ENCODE data around the gene EXOC1L. TPM values are rescaled to one million over a fixed set of nuclear protein-coding genes. Genes with fewer than 3 reads are reported as not detected.

EXOC1L gene
- polyA plus RNA-seq, 2 of the 4 experiments (the other 2 are of a cell fraction): not detected

DNA sequence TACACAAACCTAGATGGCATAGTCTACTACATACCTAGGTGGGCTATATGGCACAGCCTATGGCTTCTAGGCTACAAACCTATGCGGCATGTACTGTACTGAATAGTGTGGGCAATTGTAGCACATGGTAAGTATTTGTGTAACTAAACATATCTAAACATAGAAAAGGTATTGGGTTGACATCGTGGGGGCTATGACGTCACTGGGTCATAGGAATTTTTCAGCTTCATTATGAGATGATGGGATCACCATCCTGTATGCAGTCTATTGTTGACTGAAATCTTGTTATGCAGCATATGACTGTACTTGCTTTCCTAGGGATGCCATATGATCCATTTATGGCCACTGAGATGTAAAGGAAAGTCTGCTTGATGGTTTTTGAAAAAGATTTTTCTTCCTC, 1.9 kb upstream of the EXOC1L start:
- ChIA-PET POLR2A (no interaction called here), CTCF (no interaction called here)
- H3K4me3 ChIP-seq: no peak overlapping the region
- FAIRE-seq (no peak), DNase-seq (ENCODE audit: low read depth in 1 of 2, low spot score in 1 of 2) (no peak), ATAC-seq (no peak)
- 26% methylated on average over 3 of the region's 3 CpGs for WGBS (ENCODE audit: missing lambda C conversion rate)
- no peaks in the 10 kb centered on the region for H3K9me3 ChIP-seq
- TF ChIP-seq ZNF302 (CRISPR knock-in tag; IDR thresholded peaks at IDR 0.05) (no peak), RARB (CRISPR knock-in tag; IDR thresholded peaks at IDR 0.05) (no peak), FOSB (CRISPR knock-in tag; IDR thresholded peaks at IDR 0.05) (no peak), CHD2 (IDR thresholded peaks at IDR 0.05; ENCODE audit: low read length, partially characterized antibody) (no peak), NFE2L2 (conservative IDR thresholded peaks at IDR 0.05; ENCODE audit: low read length) (no peak), EHMT2 (IDR thresholded peaks at IDR 0.05; ENCODE audit: low read depth) (no peak)
- TF ChIP-seq, protein P1, sequence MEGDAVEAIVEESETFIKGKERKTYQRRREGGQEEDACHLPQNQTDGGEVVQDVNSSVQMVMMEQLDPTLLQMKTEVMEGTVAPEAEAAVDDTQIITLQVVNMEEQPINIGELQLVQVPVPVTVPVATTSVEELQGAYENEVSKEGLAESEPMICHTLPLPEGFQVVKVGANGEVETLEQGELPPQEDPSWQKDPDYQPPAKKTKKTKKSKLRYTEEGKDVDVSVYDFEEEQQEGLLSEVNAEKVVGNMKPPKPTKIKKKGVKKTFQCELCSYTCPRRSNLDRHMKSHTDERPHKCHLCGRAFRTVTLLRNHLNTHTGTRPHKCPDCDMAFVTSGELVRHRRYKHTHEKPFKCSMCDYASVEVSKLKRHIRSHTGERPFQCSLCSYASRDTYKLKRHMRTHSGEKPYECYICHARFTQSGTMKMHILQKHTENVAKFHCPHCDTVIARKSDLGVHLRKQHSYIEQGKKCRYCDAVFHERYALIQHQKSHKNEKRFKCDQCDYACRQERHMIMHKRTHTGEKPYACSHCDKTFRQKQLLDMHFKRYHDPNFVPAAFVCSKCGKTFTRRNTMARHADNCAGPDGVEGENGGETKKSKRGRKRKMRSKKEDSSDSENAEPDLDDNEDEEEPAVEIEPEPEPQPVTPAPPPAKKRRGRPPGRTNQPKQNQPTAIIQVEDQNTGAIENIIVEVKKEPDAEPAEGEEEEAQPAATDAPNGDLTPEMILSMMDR (IDR thresholded peaks at IDR 0.05): no peak
- H3K27ac ChIP-seq: no peak overlapping the region
- H3K4me2 ChIP-seq: no peak overlapping the region
- H3K4me1 ChIP-seq: no peaks in the 10 kb centered on the region

DNA sequence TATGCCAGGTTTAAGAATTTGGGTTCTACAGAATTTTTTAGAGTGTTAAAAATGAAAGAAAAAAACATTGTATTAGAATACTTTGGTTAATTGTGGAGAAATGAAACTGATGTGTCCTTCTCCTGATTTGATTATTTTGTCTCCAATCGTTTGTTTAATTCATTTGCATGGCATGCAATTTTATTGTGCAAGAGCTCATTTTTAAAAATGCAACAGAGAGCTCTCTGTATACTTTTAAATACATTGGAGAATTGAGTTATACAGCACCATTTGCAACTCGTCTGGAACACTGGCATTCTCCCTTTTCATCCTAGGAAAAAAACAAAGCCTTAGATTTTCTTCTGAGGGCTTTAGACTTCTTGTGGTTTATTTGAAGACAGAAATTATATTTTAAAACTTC, 689 bp downstream of the EXOC1L start:
- H3K4me2 ChIP-seq: no peak overlapping the region
- TF ChIP-seq POLR2AphosphoS2 (conservative IDR thresholded peaks at IDR 0.05; ENCODE audit: low read length) (no peak), KDM5A (IDR thresholded peaks at IDR 0.05) (no peak), RCOR1 (IDR thresholded peaks at IDR 0.05; ENCODE audit: low read depth, low read length) (no peak), CHD2 (IDR thresholded peaks at IDR 0.05; ENCODE audit: low read length, partially characterized antibody) (no peak), RARB (CRISPR knock-in tag; IDR thresholded peaks at IDR 0.05) (no peak)
- no peak overlapping the region for H3K27ac ChIP-seq
- no peaks in the 10 kb centered on the region for H3K9me3 ChIP-seq
- 0% methylated on average over 2 of the region's 2 CpGs for WGBS (ENCODE audit: missing lambda C conversion rate)
- ChIA-PET CTCF (no interaction called here), POLR2A (no interaction called here)
- H3K4me1 ChIP-seq: no peaks in the 10 kb centered on the region
- ATAC-seq: no peak
- H3K4me3 ChIP-seq: no peak overlapping the region
- DNase-seq (ENCODE audit: low read depth in 1 of 2, low spot score in 1 of 2): no peak
- FAIRE-seq: no peak

DNA sequence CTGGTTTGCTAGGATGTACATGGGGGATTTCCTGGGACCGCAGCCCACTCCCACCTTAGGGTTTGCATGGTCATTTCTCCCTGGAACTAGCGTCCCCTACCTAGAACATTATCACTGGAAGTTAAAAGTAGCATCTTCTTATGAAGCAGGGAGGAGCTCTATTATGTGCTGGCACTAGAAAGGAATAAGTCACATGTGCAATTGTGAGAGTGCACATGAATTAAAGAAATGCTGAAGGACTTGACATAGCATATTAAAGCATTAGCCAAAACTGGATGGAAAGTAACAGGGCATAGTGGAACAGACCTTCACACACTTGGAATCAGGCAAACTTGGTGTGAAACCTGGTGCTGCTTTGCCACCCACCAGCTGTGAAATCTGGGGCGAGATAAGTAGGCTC, 2.7 kb downstream of the EXOC1L start:
- no peak for FAIRE-seq
- Histone ChIP-seq H3K4me2 (no peak overlapping the region), H3K27ac (no peak overlapping the region), H3K4me3 (no peak overlapping the region), H3K9me3 (no peaks in the 10 kb centered on the region), H3K4me1 (no peaks in the 10 kb centered on the region)
- DNase-seq (ENCODE audit: low read depth in 1 of 2, low spot score in 1 of 2): no peak
- TF ChIP-seq, protein P2, sequence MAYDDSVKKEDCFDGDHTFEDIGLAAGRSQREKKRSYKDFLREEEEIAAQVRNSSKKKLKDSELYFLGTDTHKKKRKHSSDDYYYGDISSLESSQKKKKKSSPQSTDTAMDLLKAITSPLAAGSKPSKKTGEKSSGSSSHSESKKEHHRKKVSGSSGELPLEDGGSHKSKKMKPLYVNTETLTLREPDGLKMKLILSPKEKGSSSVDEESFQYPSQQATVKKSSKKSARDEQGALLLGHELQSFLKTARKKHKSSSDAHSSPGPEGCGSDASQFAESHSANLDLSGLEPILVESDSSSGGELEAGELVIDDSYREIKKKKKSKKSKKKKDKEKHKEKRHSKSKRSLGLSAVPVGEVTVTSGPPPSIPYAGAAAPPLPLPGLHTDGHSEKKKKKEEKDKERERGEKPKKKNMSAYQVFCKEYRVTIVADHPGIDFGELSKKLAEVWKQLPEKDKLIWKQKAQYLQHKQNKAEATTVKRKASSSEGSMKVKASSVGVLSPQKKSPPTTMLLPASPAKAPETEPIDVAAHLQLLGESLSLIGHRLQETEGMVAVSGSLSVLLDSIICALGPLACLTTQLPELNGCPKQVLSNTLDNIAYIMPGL (CRISPR knock-in tag; IDR thresholded peaks at IDR 0.05; ENCODE audit: borderline replicate concordance): no peak
- TF ChIP-seq, protein P3, sequence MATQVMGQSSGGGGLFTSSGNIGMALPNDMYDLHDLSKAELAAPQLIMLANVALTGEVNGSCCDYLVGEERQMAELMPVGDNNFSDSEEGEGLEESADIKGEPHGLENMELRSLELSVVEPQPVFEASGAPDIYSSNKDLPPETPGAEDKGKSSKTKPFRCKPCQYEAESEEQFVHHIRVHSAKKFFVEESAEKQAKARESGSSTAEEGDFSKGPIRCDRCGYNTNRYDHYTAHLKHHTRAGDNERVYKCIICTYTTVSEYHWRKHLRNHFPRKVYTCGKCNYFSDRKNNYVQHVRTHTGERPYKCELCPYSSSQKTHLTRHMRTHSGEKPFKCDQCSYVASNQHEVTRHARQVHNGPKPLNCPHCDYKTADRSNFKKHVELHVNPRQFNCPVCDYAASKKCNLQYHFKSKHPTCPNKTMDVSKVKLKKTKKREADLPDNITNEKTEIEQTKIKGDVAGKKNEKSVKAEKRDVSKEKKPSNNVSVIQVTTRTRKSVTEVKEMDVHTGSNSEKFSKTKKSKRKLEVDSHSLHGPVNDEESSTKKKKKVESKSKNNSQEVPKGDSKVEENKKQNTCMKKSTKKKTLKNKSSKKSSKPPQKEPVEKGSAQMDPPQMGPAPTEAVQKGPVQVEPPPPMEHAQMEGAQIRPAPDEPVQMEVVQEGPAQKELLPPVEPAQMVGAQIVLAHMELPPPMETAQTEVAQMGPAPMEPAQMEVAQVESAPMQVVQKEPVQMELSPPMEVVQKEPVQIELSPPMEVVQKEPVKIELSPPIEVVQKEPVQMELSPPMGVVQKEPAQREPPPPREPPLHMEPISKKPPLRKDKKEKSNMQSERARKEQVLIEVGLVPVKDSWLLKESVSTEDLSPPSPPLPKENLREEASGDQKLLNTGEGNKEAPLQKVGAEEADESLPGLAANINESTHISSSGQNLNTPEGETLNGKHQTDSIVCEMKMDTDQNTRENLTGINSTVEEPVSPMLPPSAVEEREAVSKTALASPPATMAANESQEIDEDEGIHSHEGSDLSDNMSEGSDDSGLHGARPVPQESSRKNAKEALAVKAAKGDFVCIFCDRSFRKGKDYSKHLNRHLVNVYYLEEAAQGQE (IDR thresholded peaks at IDR 0.05): no peak
- TF ChIP-seq, protein P4, sequence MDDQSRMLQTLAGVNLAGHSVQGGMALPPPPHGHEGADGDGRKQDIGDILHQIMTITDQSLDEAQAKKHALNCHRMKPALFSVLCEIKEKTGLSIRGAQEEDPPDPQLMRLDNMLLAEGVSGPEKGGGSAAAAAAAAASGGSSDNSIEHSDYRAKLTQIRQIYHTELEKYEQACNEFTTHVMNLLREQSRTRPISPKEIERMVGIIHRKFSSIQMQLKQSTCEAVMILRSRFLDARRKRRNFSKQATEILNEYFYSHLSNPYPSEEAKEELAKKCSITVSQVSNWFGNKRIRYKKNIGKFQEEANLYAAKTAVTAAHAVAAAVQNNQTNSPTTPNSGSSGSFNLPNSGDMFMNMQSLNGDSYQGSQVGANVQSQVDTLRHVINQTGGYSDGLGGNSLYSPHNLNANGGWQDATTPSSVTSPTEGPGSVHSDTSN (IDR thresholded peaks at IDR 0.05): no peak
- TF ChIP-seq RARB (CRISPR knock-in tag; IDR thresholded peaks at IDR 0.05) (no peak), KDM5A (IDR thresholded peaks at IDR 0.05) (no peak), NR3C1 (IDR thresholded peaks at IDR 0.05) (no peak), PHF8 (IDR thresholded peaks at IDR 0.05; ENCODE audit: borderline replicate concordance, low read depth) (no peak), HOXA7 (CRISPR knock-in tag; IDR thresholded peaks at IDR 0.05) (no peak), CHD4 (IDR thresholded peaks at IDR 0.05; ENCODE audit: borderline replicate concordance) (no peak), HDAC2 (IDR thresholded peaks at IDR 0.05) (no peak)
- TF ChIP-seq, protein P5, sequence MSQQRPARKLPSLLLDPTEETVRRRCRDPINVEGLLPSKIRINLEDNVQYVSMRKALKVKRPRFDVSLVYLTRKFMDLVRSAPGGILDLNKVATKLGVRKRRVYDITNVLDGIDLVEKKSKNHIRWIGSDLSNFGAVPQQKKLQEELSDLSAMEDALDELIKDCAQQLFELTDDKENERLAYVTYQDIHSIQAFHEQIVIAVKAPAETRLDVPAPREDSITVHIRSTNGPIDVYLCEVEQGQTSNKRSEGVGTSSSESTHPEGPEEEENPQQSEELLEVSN (IDR thresholded peaks at IDR 0.05; ENCODE audit: borderline replicate concordance, low read depth): no peak
- TF ChIP-seq, protein P6, sequence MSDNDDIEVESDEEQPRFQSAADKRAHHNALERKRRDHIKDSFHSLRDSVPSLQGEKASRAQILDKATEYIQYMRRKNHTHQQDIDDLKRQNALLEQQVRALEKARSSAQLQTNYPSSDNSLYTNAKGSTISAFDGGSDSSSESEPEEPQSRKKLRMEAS (IDR thresholded peaks at IDR 0.05): no peak
- TF ChIP-seq, protein P7, sequence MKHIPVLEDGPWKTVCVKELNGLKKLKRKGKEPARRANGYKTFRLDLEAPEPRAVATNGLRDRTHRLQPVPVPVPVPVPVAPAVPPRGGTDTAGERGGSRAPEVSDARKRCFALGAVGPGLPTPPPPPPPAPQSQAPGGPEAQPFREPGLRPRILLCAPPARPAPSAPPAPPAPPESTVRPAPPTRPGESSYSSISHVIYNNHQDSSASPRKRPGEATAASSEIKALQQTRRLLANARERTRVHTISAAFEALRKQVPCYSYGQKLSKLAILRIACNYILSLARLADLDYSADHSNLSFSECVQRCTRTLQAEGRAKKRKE (CRISPR knock-in tag; IDR thresholded peaks at IDR 0.05; ENCODE audit: low read depth): no peak
- POLR2A ChIA-PET: no interaction called here
- WGBS (ENCODE audit: missing lambda C conversion rate): 18% methylated on average over 3 of the region's 3 CpGs
- ATAC-seq: no peak
- CTCF ChIA-PET: no interaction called here

Data from A549 (cell line).